HG02943 (cell line): Measurements from ENCODE around the gene CTDP1.
"Not testable (repeated sequence)": the region's sequence is repeated elsewhere in the genome, so short reads cannot be mapped to it uniquely, and the experiment has no call there.

Source experiments
- ATAC-seq: cut with Tn5 transposase; IDR thresholded peaks from one replicate; pipeline ENCODE4 v1.9.1; 2021; ENCODE audit warnings: mild to moderate bottlenecking, low read depth, moderate library complexity; ENCODE audit not compliant: unreplicated experiment

CTDP1 gene

DNA sequence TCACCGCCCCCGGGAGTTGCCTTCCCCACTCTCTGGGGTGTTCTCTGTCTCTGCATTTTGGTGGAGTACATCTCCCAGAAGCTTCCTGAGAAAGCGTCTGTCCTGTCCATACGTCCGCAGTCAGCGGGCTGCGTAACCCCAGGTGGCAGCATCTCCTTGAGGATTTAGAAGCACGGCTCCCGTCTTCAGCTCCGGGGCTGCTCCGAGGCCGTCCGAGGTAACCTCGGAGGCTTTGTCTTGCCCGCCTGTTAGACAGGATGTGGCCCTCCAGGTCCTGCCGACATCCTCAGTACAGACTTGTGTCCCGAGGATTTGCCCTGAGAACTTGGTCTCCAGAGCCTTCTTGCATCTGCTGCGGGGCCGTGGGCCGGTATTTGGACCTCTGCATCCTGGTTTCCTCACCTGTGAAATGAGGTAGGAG lies 58.4 kb downstream of the CTDP1 start:
- ATAC-seq: no peak

DNA sequence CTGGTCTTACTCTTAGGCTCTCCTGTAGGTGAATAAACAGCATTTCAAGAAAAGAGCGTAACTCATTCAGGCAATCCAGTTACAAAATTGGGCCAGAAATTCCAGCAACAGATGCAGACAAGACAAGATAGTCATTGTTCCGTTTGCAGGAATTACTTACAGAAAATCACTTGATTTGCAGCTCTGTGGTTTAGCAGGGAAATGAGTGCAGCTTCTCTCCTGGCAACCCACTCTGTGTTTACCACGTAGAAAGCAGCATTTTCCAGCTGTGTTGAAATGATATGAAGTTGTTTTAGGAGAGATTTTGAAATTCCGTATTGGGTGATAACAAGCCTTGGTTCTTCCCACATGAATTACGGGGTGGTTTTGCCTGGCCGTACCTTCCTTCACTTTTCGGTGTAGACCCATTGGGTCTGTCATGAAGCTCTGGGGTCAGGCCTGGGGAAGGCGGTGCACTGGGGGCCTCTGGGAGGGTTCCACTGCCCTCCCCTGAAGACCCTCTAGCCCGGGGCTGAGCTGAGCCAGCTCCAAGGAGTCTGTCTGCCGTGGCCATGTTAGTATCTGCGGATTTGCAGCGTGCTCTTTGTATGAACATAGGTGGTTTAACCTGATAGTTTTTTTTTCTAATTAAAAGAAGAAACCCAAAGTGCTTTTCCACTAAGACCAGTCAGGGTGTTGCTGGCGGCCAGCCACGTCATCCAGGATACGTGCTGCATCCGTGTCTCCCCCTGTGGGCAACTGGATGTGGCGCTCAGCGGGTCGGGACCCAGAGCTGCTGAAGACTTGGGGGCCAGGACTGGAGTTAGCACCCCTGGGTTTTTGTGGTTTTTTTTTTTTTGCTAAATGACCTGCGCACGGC lies 59.2 kb downstream of the CTDP1 start:
- no peak for ATAC-seq

DNA sequence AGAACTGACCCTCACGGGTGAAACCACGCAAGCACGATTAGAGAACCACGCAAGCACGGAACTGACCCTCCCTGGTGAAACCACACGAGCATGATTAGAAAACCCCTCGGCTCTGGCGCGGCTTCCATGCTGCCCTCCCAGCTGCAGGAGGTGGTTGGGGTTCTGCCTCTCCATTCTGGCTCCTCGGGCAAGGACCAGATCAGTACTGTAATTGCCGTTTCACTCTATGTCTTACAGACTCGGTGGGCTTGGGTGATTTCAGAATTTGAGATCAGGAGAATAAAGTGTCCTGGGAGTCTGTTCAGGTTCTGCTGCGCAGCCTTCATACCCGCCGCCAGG lies 59.8 kb downstream of the CTDP1 start:
- no peak for ATAC-seq

DNA sequence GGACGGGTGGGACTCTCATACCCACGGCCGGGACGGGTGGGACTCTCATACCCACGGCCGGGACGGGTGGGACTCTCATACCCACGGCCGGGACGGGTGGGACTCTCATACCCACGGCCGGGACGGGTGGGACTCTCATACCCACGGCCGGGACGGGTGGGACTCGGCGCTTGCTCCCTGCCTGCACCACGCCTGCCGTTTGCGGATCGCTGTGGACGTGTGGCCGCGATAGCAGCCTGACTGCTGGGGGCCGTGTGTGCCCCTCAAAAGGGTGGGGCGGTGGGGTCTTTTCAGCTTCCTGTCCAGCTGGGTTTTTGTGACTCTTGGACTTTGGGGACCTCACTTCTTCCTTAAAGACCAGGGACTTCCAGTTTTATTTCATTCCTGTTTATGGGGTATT lies 60.4 kb downstream of the CTDP1 start:
- not testable (repeated sequence) for ATAC-seq

DNA sequence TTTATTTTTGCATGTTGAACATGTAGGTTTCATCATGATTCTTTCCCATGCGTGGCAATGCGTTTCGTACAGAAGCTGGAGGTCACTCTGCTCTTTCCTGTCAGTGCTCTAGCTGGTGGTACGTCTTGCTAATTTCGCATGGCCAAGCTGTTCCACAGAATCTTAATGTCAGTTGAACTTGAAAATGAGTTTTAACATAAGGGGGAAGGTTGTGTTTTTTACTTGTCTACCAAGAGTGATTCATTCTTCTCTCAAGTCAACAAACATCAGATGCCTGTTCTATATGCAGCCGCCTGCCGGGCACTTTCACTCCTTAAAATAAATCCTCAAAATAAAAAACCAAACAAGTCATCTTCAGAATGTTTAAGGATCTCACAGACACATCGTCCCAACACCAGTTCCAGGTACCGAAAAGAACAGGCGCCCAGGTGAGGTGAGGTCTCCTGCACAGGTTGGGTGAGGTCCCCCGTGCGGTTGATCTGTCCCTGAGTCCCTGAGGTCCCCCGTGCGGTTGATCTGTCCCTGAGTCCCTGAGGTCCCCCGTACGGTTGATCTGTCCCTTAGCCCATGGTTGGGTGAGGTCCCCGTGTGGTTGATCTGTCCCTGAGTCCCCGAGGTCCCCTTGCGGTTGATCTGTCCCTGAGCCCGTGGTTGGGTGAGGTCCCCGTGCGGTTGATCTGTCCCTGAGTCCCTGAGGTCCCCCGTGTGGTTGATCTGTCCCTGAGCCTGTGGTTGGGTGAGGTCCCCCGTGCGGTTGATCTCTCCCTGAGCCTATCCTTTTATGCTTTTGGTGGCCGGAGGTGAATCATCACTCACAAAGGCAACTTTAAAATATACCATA lies 61.1 kb downstream of the CTDP1 start:
- ATAC-seq: no peak

DNA sequence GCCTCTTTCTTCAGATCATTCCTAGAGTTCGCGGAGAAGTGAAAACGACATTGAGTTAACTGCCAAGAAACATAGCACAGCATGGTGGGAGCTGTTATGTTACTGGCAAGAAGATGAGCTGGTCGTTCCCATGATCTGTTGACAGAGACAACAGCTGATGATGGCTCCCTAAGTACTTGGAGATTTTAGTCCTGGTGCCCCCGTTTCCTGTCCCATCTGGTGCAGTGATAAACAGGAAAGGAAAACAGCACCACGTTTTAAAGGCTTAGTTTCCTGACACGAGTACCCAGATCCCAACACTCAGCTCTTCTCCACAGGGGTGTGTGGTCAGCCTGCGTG lies 61.7 kb downstream of the CTDP1 start:
- no peak for ATAC-seq

DNA sequence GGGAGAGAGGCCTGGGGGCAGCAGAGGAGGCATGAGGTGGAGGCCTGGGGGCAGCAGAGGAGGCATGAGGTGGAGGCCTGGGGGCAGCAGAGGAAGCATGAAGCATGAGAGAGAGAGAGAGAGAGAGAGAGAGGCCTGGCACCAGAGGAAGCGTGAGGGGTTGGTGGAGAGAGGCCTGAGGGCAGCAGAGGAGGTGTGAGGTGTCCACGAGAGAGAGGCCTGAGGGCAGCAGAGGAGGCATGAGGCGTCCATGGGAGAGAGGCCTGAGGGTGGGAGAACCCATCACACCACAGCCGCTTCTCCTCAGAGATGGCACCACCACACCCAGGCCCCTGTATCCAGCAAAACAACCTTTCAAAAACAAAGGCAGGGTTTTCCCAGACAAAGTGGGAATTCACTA lies 62.5 kb downstream of the CTDP1 start:
- no peak for ATAC-seq

DNA sequence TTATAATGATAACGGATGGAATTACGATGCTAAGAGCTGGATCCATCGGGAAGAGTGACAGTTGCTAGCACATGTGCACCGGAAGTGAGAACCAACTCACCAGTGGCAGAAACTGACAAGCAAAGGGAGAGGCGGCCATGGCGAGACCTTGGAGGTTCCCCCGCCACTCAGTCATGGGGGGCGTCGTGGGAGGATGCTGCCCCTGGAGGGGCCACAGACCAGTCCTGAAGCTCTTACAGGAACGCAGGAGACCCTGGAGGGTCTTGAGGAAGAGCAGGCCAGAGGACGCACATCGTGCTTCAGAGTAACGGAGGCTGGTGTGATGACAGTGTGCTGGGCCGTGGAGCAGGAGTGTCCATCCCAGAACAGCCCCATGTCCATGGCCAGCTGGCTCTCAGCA lies 65.0 kb downstream of the CTDP1 start:
- ATAC-seq: no peak

DNA sequence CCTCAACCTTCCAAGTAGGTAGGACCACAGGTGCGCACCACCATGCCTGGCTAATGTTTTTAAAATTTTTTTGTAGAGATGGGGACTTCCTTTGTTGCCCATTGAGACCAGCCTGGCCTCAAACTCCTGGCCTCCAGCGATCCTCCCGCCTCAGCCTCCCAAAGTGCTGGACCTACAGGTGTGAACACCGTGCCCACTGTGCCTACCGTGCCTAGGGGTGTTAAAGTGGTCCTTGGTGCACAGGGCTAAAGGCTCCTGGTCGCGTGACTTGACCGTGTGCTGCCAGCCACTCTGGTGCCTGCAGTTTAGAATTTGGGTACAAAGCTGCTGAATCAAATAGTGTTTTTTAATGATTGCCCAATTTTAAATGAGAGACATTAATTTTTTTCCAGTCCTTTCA lies 67.1 kb downstream of the CTDP1 start:
- ATAC-seq: no peak

DNA sequence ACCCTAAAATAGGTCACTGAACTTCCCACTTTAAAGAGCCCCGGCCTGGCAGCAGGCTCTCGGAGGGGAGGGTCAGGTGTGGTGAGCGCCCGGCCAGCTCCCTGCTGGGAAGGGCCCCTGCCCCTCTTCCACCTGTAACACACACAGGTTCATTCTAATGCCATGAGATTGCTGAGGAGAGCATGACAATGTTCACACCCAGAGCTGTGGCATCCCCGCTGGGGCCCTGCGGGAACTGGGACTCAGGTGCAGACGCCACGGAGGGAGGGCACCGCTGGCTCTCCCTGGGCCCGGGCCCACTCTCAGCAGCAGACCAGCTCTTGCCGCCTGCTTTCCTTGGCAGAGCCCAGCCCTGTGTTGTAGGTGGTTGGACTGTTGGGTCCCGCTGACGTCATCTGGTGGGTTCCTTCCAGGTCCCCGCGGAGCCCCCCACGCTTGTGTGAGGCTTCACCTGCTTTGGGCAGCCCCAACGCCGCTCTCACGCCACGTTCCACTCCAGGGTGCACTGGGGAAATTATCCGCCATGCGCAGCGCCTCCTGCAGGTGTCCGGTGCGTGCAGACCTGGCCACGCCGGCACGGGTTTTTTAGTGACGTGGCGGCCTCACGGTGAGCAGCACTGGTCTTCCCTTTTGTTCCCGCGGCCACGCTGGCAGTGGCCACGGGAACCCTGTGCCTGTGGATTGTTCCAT lies 67.7 kb downstream of the CTDP1 start:
- no peak for ATAC-seq

DNA sequence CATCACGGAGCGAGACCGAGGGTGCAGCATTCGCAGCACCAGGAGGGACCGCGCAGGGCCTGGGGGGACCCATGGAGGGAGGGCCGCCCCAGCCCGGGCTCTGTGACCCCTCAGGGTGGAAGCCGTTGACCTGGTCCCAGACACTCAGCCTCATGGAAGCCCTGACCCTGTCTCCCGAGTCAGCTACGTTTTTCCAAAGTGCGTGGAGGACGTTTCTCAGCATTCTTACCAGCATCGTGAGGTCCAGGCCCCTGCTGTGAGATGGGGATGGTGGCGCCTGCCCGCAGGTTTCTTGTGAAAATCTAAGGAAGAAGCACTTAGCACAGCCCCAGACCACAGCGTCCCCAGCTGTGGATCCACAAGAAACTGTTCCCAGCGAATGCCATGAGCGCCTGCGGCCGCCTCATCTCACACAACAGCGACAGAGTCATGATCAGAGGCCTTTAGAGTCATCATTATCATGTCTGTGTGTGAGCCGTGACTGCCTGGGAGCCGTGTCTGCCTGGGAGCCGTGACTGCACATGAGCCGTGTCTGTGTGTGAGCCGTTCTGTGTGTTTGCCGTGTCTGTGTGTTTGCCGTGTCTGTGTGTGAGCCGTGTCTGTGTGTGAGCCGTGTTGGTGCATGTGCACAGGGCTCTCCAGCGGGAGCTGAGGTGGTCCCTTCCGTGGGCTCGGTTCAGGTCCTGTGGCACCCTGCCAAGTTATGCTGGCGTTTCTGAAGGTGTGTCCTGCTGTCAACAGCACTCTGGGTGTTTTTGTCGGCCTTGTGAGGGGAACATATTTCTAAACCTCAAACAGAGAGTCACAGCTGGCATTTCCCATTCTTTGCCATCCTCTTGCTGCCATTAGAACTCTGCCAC lies 68.9 kb downstream of the CTDP1 start:
- no peak for ATAC-seq

DNA sequence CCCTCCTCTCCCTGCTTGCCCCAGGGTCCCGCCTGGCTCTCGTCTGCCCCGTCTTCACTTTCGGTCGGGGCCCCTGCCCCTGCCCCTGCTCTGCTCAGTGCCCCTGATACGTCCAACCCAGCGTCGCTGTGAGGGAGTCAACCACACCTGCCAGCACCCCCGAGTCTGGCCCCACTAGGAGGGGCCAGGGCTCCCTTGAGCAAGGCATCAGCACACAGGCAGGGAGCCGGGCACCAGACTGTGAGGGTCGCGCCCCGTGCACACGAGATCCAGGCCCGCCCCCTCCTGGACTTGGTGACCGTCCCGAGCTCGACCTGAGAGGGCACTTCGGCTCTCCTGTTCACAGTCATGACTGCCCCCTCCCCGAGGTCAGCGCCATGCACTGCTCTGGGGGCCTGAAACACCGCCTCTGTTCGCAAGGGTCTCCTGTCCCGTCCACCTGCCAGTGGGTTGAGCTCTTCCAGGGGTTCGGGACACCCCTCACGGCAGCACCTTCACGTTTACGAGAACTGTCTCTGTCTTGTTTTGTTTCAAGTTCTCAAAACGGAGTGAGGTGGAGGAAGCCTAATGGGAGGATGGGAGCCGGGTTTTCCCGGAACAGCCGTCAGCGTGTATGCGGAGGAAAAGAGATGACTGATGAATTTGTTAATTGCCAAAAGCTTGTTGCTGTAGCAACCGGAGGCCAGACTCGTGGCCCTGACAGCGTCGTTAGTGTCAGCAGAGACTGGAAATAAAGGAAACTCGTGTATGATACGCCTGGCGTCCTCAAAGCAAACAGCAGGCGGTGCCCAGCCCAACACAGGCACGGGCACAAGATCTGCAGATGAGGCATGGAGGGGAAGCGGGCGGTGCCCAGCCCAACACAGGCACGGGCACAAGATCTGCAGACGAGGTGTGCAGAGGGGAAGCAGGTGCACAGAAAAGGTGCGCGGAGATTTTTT lies 69.9 kb downstream of the CTDP1 start:
- no peak for ATAC-seq

DNA sequence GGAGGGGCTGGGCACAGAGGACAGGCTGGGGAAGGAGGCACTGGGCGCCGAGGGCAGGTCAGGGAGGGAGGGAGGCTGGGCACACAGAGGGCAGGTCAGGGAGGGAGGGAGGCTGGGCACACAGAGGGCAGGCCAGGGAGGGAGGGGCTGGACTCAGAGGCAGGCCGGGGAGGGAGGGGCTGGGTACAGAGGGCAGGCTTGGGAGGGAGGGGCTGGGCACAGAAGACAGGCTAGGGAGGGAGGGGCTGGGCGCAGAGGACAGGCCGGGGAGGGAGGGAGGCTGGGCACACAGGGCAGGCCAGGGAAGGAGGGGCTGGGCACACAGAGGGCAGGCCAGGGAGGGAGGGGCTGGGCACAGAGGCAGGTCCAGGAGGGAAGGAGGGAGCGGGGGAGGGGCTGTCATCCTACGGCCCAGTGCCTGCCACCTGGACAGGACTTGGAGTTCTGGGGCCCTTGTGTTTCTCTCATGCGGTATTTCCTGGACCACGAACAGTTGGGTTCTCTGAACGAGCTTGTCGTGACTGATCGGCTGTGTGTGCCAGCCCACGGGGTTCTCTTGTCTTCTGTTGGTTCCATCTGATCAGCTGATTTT lies 71.5 kb downstream of the CTDP1 start:
- no peak for ATAC-seq

DNA sequence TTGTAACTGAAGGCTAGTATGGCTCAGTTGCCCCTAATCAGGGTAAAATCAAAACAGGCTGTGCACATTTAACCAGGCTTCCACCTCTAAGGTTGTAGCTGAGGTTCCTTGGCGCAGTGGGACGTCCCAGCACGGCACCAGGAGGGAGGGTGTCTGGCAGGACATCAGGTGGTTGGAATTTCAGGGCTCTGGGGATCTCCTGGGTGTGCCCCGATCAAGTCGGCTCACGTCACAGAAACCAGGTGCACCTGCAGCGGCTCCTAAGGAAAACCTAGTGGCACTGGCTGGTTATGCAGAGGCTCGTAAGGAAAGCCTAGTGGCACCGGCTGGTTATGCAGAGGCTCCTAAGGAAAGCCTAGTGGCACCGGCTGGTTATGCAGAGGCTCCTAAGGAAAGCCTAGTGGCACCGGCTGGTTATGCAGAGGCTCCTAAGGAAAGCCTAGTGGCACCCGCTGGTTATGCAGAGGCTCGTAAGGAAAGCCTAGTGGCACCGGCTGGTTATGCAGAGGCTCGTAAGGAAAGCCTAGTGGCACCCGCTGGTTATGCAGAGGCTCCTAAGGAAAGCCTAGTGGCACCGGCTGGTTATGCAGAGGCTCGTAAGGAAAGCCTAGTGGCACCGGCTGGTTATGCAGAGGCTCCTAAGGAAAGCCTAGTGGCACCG lies 72.4 kb downstream of the CTDP1 start:
- ATAC-seq: not testable (repeated sequence)

DNA sequence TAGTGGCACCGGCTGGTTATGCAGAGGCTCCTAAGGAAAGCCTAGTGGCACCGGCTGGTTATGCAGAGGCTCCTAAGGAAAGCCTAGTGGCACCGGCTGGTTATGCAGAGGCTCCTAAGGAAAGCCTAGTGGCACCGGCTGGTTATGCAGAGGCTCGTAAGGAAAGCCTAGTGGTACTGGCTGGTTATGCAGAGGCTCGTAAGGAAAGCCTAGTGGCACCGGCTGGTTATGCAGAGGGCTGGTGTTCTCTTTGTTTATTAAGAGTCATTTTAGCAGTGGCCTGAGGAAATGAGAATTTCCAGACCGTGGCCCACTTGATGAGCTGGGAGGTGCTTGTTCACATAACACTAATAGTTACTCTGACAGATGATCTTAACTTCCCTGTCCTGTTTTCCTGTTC lies 73.3 kb downstream of the CTDP1 start:
- not testable (repeated sequence) for ATAC-seq

DNA sequence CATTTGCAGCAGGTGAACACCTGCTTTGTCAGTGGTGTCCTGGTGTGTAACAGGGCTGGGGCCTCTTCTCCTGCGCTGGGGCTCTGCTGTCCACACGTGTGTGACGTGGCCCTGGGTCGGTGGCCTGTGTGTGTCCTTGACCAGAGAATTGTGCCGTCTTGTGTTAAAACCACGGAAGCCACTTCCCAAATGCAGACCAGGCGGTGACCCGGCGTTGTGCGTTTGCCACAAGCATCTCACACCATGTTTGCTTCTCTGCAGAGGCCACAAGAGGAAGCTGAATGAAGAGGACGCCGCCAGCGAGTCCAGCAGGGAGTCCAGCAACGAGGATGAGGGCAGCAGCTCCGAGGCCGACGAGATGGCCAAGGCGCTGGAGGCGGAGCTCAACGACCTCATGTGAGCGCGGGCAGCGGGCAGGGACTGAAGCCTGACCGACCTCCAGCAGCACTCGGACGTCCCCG lies 73.8 kb downstream of the CTDP1 start:
- no peak for ATAC-seq

DNA sequence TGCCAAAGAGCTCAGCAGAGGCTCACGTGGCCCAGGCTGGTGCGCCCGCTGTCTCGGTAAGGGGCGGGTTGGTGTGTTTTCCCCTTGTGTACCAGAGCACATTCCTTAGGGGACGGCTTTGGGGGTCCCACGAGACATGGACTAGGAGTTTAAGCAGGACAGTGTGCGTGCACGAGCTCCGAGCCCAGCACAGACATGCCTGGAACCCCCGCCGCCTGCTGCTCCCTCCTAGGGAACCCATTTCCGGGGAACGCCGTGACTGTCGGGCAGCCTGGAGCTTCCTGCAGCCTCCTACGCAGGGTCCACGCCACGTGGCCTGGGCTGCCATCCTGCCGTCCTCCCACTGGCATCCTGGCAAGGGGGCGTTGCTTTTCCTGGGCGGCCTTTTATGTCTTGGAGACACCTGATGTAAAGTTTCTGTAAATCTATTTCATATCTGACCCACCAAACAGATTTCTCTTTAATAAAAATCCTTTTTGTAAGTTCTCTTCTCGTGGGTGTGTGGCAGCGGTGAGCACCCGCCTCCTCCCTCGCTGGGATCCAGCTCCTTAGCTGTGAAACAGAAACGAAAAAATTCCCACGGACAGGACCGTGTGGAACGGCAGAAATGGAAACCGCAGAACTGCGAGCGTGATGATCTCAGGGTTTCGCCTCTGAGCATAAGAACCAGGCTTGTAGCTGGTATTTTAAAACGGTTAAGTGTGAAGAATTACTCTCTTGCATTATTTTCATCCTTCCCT lies 74.6 kb downstream of the CTDP1 start:
- no peak for ATAC-seq
